HFF-Myc (cell line): Measurements from ENCODE around the gene ACP5.

Experiments used
- DNase-seq: peaks from one replicate; pipeline ENCODE4 v3.0.0-alpha.2; 2011; ENCODE audit warnings: low read depth; ENCODE audit errors: extremely low read depth
- H3K4me3 ChIP-seq: replicated peaks from 2 replicates; pipeline ENCODE4 v1.5.1; 2011; ENCODE audit warnings: low read depth, mild to moderate bottlenecking, control low read depth, low read length
- CTCF ChIP-seq: IDR thresholded peaks from 2 replicates; pipeline ENCODE4 v1.5.1; 2012; ENCODE audit warnings: mild to moderate bottlenecking, low read depth, low read length, control low read depth; ENCODE audit errors: missing control alignments

The ACP5 gene

GRCh38 chr19:11530432-11530831 is 47.0 kb downstream of the ACP5 start:
- no peak overlapping the region for H3K4me3 ChIP-seq
- DNase-seq: peak; percentile 69

GRCh38 chr19:11528551-11529341 is 48.7 kb downstream of the ACP5 start, which contains the start of gene ECSIT:
Gene ECSIT, minus strand, starts transcription at chr19:11529134. Its CDS starts 9,964 bp downstream, at chr19:11519170.
- peak within 1 kb of the TSS; percentile 71 for H3K4me3 ChIP-seq
- no peak for TF ChIP-seq CTCF
- peak; percentile 93 for DNase-seq

More at GRCh38 chr19:11530432-11530831, 47.0 kb downstream of the ACP5 start:
- TF ChIP-seq CTCF: peak; percentile 21
